ENCODE measurements around the gene CAPNS1.

The CAPNS1 gene

GRCh38 chr19:36099166-36099785 lies 40.6 kb upstream of the CAPNS1 start:
- no peak for TF ChIP-seq CTCF (IDR thresholded peaks at IDR 0.05; ENCODE audit: low read depth, low read length)
- no peak overlapping the region for H3K4me3 ChIP-seq (ENCODE audit: low read depth, low read length)

DNA sequence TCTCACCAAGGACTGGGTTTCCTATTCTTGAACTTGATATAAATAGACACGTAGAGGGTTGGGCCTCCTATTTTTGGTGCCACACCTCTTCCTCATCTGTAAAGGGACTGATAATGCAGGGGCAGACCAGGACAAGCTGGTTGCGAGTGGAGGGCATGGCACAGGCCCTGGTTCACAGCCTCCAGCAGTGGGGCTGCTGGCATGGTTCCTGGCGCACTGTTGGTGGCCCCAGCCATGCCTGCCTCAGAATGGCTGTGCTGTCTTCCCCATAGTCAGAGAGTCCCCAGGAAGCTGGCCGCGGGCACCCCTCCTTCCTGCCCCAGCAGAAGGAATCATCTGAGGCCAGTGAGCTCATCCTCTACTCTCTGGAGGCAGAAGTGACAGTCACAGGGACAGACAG lies 39.4 kb upstream of the CAPNS1 start:
- TF ChIP-seq CTCF (IDR thresholded peaks at IDR 0.05; ENCODE audit: low read depth, low read length): no peak
- H3K4me3 ChIP-seq (ENCODE audit: low read depth, low read length): no peak overlapping the region

- no peak for TF ChIP-seq CTCF (IDR thresholded peaks at IDR 0.05; ENCODE audit: low read depth, low read length)
- no peak overlapping the region for H3K4me3 ChIP-seq (ENCODE audit: low read depth, low read length)
Observed at GRCh38 chr19:36101550-36102327, 38.1 kb upstream of the CAPNS1 start.

GRCh38 chr19:36103040-36103626 lies 36.7 kb upstream of the CAPNS1 start:
- no peak overlapping the region for H3K4me3 ChIP-seq (ENCODE audit: low read depth, low read length)
- TF ChIP-seq CTCF (IDR thresholded peaks at IDR 0.05; ENCODE audit: low read depth, low read length): no peak

GRCh38 chr19:36103842-36104552 lies 35.9 kb upstream of the CAPNS1 start:
- H3K4me3 ChIP-seq (ENCODE audit: low read depth, low read length): no peak overlapping the region
- no peak for TF ChIP-seq CTCF (IDR thresholded peaks at IDR 0.05; ENCODE audit: low read depth, low read length)

- no peak overlapping the region for H3K4me3 ChIP-seq (ENCODE audit: low read depth, low read length)
- no peak for TF ChIP-seq CTCF (IDR thresholded peaks at IDR 0.05; ENCODE audit: low read depth, low read length)
Observed at GRCh38 chr19:36106441-36106840, 33.4 kb upstream of the CAPNS1 start.

Measured in WI38 (cell line).